ENCODE measurements around the gene WBP2.

WBP2 gene

DNA sequence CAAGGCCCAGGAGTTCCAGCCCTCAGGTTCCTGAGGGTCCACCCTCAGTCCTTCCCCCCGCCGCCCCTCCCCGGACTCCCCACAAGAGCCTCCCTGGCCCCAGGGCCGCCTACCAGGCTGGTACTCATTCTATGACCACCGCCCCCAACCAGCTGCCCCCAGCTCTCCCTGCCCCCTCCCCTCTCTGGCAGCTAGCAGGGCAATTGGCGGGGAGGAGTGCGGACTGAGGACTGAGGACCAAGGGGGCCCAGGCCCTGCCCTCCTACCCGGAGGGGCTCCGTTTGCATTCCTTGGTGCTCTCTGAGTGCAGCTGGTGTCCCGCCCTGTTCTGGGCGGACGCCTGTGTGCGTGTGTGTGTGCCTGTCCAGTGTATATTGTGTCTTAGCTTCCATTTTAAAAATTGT, 30.0 kb downstream of the WBP2 start:
- H3K36me3 ChIP-seq (ENCODE audit: insufficient read depth), result no peaks in the 10 kb centered on the region
- no peaks in the 10 kb centered on the region for H3K27me3 ChIP-seq (ENCODE audit: insufficient read depth, low read depth)
- TF ChIP-seq, protein P1, sequence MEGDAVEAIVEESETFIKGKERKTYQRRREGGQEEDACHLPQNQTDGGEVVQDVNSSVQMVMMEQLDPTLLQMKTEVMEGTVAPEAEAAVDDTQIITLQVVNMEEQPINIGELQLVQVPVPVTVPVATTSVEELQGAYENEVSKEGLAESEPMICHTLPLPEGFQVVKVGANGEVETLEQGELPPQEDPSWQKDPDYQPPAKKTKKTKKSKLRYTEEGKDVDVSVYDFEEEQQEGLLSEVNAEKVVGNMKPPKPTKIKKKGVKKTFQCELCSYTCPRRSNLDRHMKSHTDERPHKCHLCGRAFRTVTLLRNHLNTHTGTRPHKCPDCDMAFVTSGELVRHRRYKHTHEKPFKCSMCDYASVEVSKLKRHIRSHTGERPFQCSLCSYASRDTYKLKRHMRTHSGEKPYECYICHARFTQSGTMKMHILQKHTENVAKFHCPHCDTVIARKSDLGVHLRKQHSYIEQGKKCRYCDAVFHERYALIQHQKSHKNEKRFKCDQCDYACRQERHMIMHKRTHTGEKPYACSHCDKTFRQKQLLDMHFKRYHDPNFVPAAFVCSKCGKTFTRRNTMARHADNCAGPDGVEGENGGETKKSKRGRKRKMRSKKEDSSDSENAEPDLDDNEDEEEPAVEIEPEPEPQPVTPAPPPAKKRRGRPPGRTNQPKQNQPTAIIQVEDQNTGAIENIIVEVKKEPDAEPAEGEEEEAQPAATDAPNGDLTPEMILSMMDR (conservative IDR thresholded peaks at IDR 0.05; ENCODE audit: low read depth, low read length), result no peak
- peaks cover 22% of the 10 kb centered on the region for H3K4me1 ChIP-seq (ENCODE audit: low read depth, poor library complexity, severe bottlenecking)
- no peak overlapping the region for H2AFZ ChIP-seq (ENCODE audit: low read depth)
- H3K9ac ChIP-seq, result no peak overlapping the region
- no peak overlapping the region for H3K4me3 ChIP-seq (IDR thresholded peaks at IDR 0.05; ENCODE audit: insufficient read depth, low read depth, low read length)
- no peaks in the 10 kb centered on the region for H4K20me1 ChIP-seq (ENCODE audit: insufficient read depth)
- H3K27ac ChIP-seq, result no peak overlapping the region
- no peaks in the 10 kb centered on the region for H3K79me2 ChIP-seq (ENCODE audit: insufficient read depth, low read depth)
- no peak overlapping the region for H3K4me2 ChIP-seq

DNA sequence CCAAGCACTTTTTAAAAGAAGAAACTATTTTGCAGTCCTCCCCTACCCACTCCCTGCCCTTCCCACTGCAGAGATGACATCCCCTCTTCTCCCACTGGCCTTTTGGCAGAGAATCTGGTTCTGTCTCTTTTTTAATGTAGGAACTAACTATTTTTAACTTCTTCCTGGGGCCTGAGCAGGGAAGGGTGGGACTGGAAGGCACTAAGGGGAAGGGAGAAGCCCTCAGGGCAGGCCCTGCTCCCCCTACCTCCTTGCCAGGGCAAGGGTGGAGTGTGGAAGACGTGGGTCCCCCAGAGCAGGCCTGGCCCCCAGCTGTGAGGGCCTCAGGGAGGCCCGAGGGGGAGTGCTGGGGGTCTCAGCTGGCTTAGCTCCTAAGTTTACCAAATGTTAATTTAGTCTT, 30.5 kb downstream of the WBP2 start:
- Histone ChIP-seq H2AFZ (ENCODE audit: low read depth) (no peak overlapping the region), H3K4me1 (ENCODE audit: low read depth, poor library complexity, severe bottlenecking) (peaks cover 22% of the 10 kb centered on the region), H3K4me3 (IDR thresholded peaks at IDR 0.05; ENCODE audit: insufficient read depth, low read depth, low read length) (no peak overlapping the region), H4K20me1 (ENCODE audit: insufficient read depth) (no peaks in the 10 kb centered on the region), H3K79me2 (ENCODE audit: insufficient read depth, low read depth) (no peaks in the 10 kb centered on the region), H3K27me3 (ENCODE audit: insufficient read depth, low read depth) (no peaks in the 10 kb centered on the region), H3K4me2 (no peak overlapping the region), H3K9ac (no peak overlapping the region), H3K36me3 (ENCODE audit: insufficient read depth) (no peaks in the 10 kb centered on the region), H3K27ac (no peak overlapping the region)
- TF ChIP-seq, protein P1 (conservative IDR thresholded peaks at IDR 0.05; ENCODE audit: low read depth, low read length), result no peak

DNA sequence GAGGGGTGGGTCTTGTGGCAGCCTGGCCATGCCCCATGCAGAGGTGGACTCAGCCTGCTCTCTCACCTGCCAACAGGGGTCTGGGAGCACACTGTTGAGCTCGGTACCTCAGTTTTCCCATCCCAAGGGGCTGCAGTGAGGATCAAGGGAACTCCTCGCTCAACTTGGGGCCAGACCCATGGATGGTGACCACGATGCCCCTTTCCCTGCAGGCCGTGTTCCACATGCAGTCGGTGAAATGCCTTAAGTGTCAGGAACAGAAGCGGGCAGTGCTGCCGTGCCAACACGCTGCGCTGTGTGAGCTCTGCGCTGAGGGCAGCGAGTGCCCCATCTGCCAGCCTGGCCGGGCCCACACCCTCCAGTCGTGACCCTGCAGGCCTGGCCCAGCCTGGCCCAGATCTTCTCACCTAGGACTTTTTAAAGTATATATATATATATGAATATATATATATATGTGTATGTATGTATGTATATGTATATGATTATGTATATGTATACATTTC, 31.0 kb downstream of the WBP2 start:
- no peaks in the 10 kb centered on the region for H4K20me1 ChIP-seq (ENCODE audit: insufficient read depth)
- no peak overlapping the region for H3K4me3 ChIP-seq (IDR thresholded peaks at IDR 0.05; ENCODE audit: insufficient read depth, low read depth, low read length)
- peaks cover 22% of the 10 kb centered on the region for H3K4me1 ChIP-seq (ENCODE audit: low read depth, poor library complexity, severe bottlenecking)
- H3K79me2 ChIP-seq (ENCODE audit: insufficient read depth, low read depth), result no peaks in the 10 kb centered on the region
- no peaks in the 10 kb centered on the region for H3K36me3 ChIP-seq (ENCODE audit: insufficient read depth)
- no peaks in the 10 kb centered on the region for H3K27me3 ChIP-seq (ENCODE audit: insufficient read depth, low read depth)
- H2AFZ ChIP-seq (ENCODE audit: low read depth), result no peak overlapping the region
- no peak overlapping the region for H3K4me2 ChIP-seq
- no peak overlapping the region for H3K27ac ChIP-seq
- H3K9ac ChIP-seq, result no peak overlapping the region
- TF ChIP-seq, protein P1 (conservative IDR thresholded peaks at IDR 0.05; ENCODE audit: low read depth, low read length), result no peak

DNA sequence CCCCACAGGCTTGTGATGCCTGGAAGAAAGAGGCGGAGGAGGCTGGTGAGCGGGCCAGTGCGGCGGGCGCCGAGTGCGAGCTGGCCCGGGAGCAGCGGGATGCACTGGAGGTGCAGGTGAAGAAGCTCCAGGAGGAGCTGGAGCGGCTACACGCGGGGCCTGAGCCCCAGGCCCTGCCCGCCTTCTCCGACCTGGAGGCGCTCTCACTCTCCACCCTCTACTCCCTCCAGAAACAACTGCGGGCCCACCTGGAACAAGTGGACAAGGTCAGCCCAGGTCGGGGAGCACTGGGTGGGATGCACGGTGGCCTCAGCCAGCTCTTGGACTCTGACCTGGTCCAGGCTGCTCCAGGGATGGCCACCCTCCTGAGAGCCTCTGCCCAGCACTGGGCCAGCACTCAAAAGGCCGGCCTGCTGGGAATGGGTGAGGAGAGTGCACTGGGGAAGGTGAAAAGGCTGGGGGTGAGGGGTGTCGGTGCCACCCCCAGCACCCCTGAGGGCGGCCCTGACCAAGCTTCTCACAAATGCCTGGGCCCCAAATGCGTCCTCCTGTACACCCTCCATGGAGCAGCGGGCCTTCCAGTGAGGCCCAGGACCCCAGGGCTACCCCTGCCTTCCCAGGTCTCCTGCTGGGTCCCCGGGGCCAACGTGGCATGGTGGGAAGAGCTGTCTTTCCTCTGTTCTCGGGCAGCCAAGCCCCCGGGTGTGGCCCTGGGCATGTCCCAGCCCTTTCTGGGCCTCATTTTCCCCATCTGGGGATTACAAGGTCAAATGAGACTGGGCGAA, 31.7 kb downstream of the WBP2 start:
- no peak overlapping the region for H2AFZ ChIP-seq (ENCODE audit: low read depth)
- H3K27me3 ChIP-seq (ENCODE audit: insufficient read depth, low read depth), result no peaks in the 10 kb centered on the region
- no peak overlapping the region for H3K9ac ChIP-seq
- H3K36me3 ChIP-seq (ENCODE audit: insufficient read depth), result no peaks in the 10 kb centered on the region
- peaks cover 22% of the 10 kb centered on the region for H3K4me1 ChIP-seq (ENCODE audit: low read depth, poor library complexity, severe bottlenecking)
- no peaks in the 10 kb centered on the region for H4K20me1 ChIP-seq (ENCODE audit: insufficient read depth)
- H3K4me2 ChIP-seq, result no peak overlapping the region
- no peak overlapping the region for H3K4me3 ChIP-seq (IDR thresholded peaks at IDR 0.05; ENCODE audit: insufficient read depth, low read depth, low read length)
- H3K27ac ChIP-seq, result no peak overlapping the region
- TF ChIP-seq, protein P1 (conservative IDR thresholded peaks at IDR 0.05; ENCODE audit: low read depth, low read length), result no peak
- no peaks in the 10 kb centered on the region for H3K79me2 ChIP-seq (ENCODE audit: insufficient read depth, low read depth)

Data from KMS-11 (cell line).